Caco-2 (cell line): ENCODE data around the gene PAX7. TPM values are rescaled to one million over a fixed set of nuclear protein-coding genes. Genes with fewer than 3 reads are reported as not detected.

Experiments
- BruUV-seq: library from RNA; stranded (reverse); fragments of 400-500 nt; replicated peaks from 2 replicates; lab custom pipeline; 2021; lab: Mats Ljungman, UMichigan
- CTCF ChIA-PET: fragments of 300-600 bp; sonication (Branson Sonifier 250); formaldehyde crosslinking; loops from one replicate; lab custom pipeline; 2022; ENCODE audit warnings: antibody characterized with exemption; lab: Charles Lee
- POLR2A ChIA-PET: fragments of 300-600 bp; sonication (Branson Sonifier 250); formaldehyde crosslinking; loops from one replicate; lab custom pipeline; 2022; ENCODE audit warnings: antibody characterized with exemption; lab: Charles Lee
- DNase-seq, 2 experiments: peaks; one replicate each; pipeline versions ENCODE4 v3.0.0 to v3.0.0-alpha.2; 2020 to 2022
- H3K27me3 ChIP-seq: replicated peaks from 2 replicates; pipeline ENCODE4 v1.6.0; 2011; ENCODE audit warnings: low read length; ENCODE audit not compliant: control insufficient read depth, insufficient read depth
- H3K36me3 ChIP-seq: 2 replicates; pipeline ENCODE4 v1.5.1; 2011; ENCODE audit warnings: low read length; ENCODE audit not compliant: control insufficient read depth, insufficient read depth
- H3K4me1 ChIP-seq: fragments of 250-450 bp; sonication (Bioruptor Pico); 2 replicates; pipeline ENCODE4 v1.5.1; 2020; ENCODE audit warnings: mild to moderate bottlenecking
- H3K4me3 ChIP-seq: 2 replicates; pipeline ENCODE4 v1.5.1; 2011; ENCODE audit warnings: low read depth, mild to moderate bottlenecking, control low read depth, low read length
- H3K9me3 ChIP-seq: fragments of 250-450 bp; sonication (Bioruptor Pico); 2 replicates; pipeline ENCODE4 v1.5.1; 2020; ENCODE audit warnings: mild to moderate bottlenecking, moderate library complexity
- H3K27ac Mint-ChIP-seq: one replicate; pipeline ENCODE4 v1.8.0; 2022; ENCODE audit warnings: mixed read lengths; ENCODE audit not compliant: unreplicated experiment
- H3K27me3 Mint-ChIP-seq: one replicate; pipeline ENCODE4 v1.8.0; 2022; ENCODE audit warnings: mixed read lengths; ENCODE audit not compliant: insufficient read depth, unreplicated experiment
- H3K36me3 Mint-ChIP-seq: one replicate; pipeline ENCODE4 v1.8.0; 2022; ENCODE audit warnings: mild to moderate bottlenecking, mixed read lengths; ENCODE audit not compliant: insufficient read depth, unreplicated experiment
- H3K4me1 Mint-ChIP-seq: one replicate; pipeline ENCODE4 v1.8.0; 2022; ENCODE audit warnings: low read depth, mixed read lengths; ENCODE audit not compliant: unreplicated experiment
- H3K4me3 Mint-ChIP-seq: one replicate; pipeline ENCODE4 v1.8.0; 2022; ENCODE audit warnings: mild to moderate bottlenecking, moderate library complexity, mixed read lengths; ENCODE audit not compliant: unreplicated experiment
- H3K9me3 Mint-ChIP-seq: one replicate; pipeline ENCODE4 v1.8.0; 2022; ENCODE audit warnings: mixed read lengths; ENCODE audit not compliant: unreplicated experiment
- CTCF ChIP-seq, 2 experiments: fragments of 200-600 bp in 1 of 2; IDR thresholded peaks; 1 replicate in 1 of 2; 2 replicates in 1 of 2; pipeline versions ENCODE4 v1.5.1 to v1.8.0; 2011 to 2022; ENCODE audit warnings: antibody characterized with exemption in 1 of 2, control low read depth in 1 of 2, inconsistent platforms in 1 of 2, low read depth in 1 of 2, low read length in 1 of 2, mild to moderate bottlenecking in 1 of 2, moderate library complexity in 1 of 2; ENCODE audit not compliant: insufficient read depth in 1 of 2, severe bottlenecking in 1 of 2, unreplicated experiment in 1 of 2
- intact Hi-C: fragments of 100-400 bp; cut with micrococcal nuclease; formaldehyde crosslinking; loops from one replicate; pipeline ENCODE4 v1.10.0; 2022; ENCODE audit not compliant: unreplicated experiment
- total RNA-seq: library from RNA; stranded (reverse); gene quantifications from 2 replicates; pipeline ENCODE4 v1.2.3, GENCODE V29; 2022

Gene PAX7
- total RNA-seq, 1 experiment from 2014 or later, result 0.18 TPM

DNA sequence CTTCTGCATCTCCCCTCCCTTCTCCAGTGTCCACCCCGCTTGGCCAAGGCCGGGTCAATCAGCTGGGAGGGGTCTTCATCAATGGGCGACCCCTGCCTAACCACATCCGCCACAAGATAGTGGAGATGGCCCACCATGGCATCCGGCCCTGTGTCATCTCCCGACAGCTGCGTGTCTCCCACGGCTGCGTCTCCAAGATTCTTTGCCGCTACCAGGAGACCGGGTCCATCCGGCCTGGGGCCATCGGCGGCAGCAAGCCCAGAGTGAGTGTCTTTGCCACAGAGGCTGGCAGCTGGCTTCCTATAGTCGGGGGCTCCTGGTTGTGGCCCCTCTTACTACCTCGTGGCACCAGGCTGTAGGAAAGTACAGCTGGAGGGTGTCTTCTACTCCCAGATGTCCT lies 3.6 kb downstream of the PAX7 start:
- ChIA-PET CTCF (no interaction called here), POLR2A (no interaction called here)
- no peaks in the 10 kb centered on the region for H3K9me3 ChIP-seq
- no peaks in the 10 kb centered on the region for H3K36me3 ChIP-seq
- Mint-ChIP-seq H3K27ac (no peak overlapping the region), H3K4me3 (no peak overlapping the region), H3K4me1 (no peaks in the 10 kb centered on the region), H3K27me3 (peaks cover 53% of the 10 kb centered on the region), H3K36me3 (no peaks in the 10 kb centered on the region), H3K9me3 (no peaks in the 10 kb centered on the region)
- no peak for TF ChIP-seq CTCF (IDR thresholded peaks at IDR 0.05; ENCODE audit: insufficient read depth in 1 of 2, low read depth in 1 of 2, low read length in 1 of 2, severe bottlenecking in 1 of 2, unreplicated experiment in 1 of 2)
- no peak for DNase-seq
- H3K27me3 ChIP-seq, result no peaks in the 10 kb centered on the region
- H3K4me3 ChIP-seq, result no peak overlapping the region
- H3K4me1 ChIP-seq, result no peaks in the 10 kb centered on the region
- BruUV-seq, result no TSS peak
- intact Hi-C loops, result no loop called here

- H3K27me3 Mint-ChIP-seq, result peaks cover 58% of the 10 kb centered on the region
- Histone ChIP-seq H3K9me3 (no peaks in the 10 kb centered on the region), H3K36me3 (no peaks in the 10 kb centered on the region), H3K4me3 (no peak overlapping the region), H3K27me3 (no peaks in the 10 kb centered on the region), H3K4me1 (no peaks in the 10 kb centered on the region)
- no peak for DNase-seq
- intact Hi-C loops, result no loop called here
- no peak for TF ChIP-seq CTCF (IDR thresholded peaks at IDR 0.05; ENCODE audit: insufficient read depth in 1 of 2, low read depth in 1 of 2, low read length in 1 of 2, severe bottlenecking in 1 of 2, unreplicated experiment in 1 of 2)
- CTCF ChIA-PET, result no interaction called here
- no peak overlapping the region for H3K27ac Mint-ChIP-seq
- BruUV-seq, result no TSS peak
- no peaks in the 10 kb centered on the region for H3K36me3 Mint-ChIP-seq
- POLR2A ChIA-PET, result no interaction called here
- no peaks in the 10 kb centered on the region for H3K9me3 Mint-ChIP-seq
- H3K4me3 Mint-ChIP-seq, result no peak overlapping the region
- peaks cover 8% of the 10 kb centered on the region for H3K4me1 Mint-ChIP-seq
Observed at GRCh38 chr1:18635070-18635577, 4.5 kb downstream of the PAX7 start.

DNA sequence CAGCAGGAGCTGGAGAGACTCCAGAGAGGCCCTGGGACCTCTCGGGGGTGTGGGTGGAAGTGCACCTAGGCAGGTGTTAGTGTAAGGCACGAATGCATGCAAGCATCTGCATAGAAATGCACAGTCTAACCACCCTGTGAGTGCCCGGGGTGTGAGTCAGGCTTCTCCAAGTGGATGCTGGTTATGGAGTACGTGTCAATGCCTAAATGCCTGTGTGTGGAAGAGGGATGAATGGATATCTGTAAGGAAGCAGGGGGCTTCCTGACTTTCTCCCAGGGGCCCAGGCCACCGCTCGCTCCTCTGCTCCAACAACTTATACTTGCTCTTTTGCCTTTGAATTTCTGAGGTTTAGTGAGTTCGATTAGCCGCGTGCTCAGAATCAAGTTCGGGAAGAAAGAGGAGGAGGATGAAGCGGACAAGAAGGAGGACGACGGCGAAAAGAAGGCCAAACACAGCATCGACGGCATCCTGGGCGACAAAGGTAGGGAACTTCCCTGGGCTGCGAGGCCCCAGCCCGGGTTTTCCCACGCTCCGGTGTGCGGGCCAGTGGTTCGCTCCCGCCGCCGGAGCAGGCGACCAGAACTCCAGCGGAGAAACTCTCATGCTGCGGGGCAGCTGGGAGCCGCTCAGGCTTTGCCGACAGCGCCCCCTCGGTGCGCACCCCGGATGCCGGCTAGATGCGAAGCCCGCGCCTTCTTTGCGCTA lies 5.4 kb downstream of the PAX7 start:
- ChIA-PET POLR2A (no interaction called here), CTCF (no interaction called here)
- Histone ChIP-seq H3K27me3 (no peaks in the 10 kb centered on the region; the same call in 1 of the 2 replicates), H3K9me3 (no peaks in the 10 kb centered on the region), H3K4me3 (no peak overlapping the region), H3K36me3 (no peaks in the 10 kb centered on the region), H3K4me1 (no peaks in the 10 kb centered on the region)
- BruUV-seq, result no TSS peak
- H3K4me1 Mint-ChIP-seq, result peaks cover 13% of the 10 kb centered on the region
- intact Hi-C loops, result no loop called here
- no peaks in the 10 kb centered on the region for H3K36me3 Mint-ChIP-seq
- peaks cover 60% of the 10 kb centered on the region for H3K27me3 Mint-ChIP-seq
- no peaks in the 10 kb centered on the region for H3K9me3 Mint-ChIP-seq
- no peak overlapping the region for H3K27ac Mint-ChIP-seq
- H3K4me3 Mint-ChIP-seq, result no peak overlapping the region
- TF ChIP-seq CTCF (IDR thresholded peaks at IDR 0.05; ENCODE audit: insufficient read depth in 1 of 2, low read depth in 1 of 2, low read length in 1 of 2, severe bottlenecking in 1 of 2, unreplicated experiment in 1 of 2), result no peak
- no peak for DNase-seq
